GM18873 (cell line): ENCODE data around the gene PIM2.
"Not testable (repeated sequence)": the region's sequence is repeated elsewhere in the genome, so short reads cannot be mapped to it uniquely, and the experiment has no call there.

ENCODE experiments used
- ATAC-seq: cut with Tn5 transposase; IDR thresholded peaks from one replicate; pipeline ENCODE4 v1.9.1; 2021; ENCODE audit warnings: mild to moderate bottlenecking, moderate library complexity, moderate number of reproducible peaks; ENCODE audit not compliant: unreplicated experiment, low FRiP score

PIM2 gene

DNA sequence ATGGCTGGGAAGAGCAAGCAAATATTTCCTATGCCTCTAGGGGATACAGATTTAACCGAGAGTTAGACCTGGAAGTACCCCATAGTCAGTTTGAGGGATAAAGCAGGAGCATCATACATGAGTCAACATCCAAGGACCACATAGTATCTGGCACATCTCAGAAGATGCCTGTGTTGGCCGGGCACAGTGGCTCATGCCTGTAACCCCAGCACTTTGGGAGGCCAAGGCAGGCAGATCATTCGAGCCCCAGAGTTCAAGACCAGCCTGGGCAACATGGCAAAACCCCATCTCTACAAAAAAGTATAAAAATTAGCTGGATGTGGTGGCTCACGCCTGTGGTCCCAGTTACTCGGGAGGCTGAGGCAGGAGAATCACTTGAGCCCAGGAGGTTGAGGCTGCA lies 32.2 kb downstream of the PIM2 start:
- not testable (repeated sequence) for ATAC-seq

DNA sequence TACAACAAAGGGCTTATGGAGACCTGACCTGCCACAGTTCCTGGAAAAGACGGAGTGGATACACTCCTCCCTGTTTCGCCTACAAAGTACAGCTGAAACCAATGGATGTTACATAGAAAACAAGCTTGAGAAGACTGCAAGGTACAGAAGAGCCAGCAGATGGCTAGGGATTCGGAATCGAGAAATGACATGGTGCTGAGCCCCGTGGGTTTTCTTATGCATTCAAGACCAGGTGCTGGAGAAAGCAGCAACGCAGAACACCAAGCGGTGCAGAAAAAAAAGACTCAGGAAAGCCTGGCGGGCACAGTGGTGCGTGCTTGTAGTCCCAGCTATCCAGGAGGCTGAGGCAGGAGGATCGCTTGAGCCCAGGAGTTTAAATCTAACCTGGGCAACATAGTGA lies 35.1 kb downstream of the PIM2 start:
- ATAC-seq, result no peak

DNA sequence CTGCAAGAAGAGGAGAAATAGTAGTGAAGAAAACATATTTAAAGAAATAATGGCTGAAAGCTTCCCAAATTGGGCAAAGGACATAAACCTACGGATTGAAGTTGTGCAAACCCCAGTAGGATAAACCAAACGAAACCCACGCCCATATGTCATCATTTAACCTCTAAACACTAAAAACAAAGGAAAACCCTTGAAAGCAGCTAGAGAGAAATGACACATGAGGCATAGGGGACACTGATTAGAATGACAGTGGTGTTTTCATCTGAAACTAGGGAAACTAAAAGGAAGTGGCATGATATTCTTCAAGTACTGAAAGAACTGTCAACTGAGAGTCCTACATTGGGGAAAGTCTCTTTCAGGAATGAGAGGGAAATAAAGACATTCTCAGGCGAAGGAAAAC lies 41.9 kb downstream of the PIM2 start:
- ATAC-seq, result not testable (repeated sequence)

DNA sequence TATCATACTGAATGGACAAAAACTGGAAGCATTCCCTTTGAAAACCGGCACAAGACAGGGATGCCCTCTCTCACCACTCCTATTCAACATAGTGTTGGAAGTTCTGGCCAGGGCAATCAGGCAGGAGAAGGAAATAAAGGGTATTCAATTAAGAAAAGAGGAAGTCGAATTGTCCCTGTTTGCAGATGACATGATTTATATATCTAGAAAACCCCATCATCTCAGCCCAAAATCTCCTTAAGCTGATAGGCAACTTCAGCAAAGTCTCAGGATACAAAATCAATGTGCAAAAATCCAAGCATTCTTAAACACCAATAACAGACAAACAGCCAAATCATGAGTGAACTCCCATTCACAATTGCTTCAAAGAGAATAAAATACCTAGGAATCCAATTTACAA lies 46.8 kb downstream of the PIM2 start:
- not testable (repeated sequence) for ATAC-seq

DNA sequence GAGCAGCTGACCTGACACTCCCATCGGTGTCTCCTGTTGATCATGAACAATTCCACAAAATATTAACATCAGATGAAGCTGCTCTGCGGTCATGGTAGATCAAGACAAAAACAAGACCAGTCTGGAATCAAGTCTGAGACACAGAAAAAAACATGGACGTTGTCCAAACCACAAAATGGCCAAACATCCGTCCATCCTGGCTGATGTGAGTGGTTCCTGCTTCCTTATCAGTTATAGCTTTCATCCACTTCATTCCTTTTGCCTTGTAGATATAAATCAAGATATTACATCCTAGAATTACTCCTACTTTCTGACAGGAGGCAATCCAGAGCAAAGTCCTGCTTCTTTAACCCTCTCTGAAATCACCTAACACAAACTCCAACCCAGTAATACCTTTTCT lies 54.6 kb downstream of the PIM2 start:
- ATAC-seq, result no peak
